ENCODE results near the gene NKRF.

DNA sequence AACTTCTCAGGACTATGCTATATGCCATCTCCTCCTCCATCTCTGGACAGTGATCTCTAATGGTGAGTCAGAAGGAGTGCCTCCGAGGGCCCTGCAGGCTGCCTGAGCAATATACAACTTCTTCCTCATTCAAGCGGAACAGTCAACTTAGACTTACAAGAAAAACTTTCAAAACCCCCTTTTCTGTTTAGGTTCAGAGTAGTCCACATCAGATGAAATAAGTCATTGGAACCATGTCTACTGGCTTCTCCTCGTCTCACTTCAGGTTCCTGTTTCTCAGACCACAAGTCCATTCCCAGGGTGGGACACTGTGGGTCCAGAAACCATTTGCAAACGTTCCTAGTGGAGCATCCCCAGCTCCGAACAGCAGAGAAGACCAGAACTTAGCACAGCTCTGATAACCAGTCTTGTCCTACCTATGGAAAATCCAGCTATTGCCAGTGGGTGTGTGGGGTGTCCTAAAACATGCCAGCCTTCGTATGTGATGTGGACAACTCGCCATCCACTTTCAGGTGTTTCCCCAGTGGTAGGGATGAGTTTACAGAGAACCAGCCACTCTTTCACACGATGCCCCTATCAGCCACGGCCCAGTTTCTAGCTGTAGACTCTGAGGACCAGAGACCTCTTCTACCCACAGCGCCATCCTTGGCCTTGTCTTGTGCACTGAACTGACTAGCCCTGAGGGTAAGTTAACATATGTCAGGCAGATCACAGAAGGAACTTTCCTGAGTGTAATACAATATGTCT is 32.7 kb upstream of the NKRF start:
- TF ChIP-seq, protein P1, sequence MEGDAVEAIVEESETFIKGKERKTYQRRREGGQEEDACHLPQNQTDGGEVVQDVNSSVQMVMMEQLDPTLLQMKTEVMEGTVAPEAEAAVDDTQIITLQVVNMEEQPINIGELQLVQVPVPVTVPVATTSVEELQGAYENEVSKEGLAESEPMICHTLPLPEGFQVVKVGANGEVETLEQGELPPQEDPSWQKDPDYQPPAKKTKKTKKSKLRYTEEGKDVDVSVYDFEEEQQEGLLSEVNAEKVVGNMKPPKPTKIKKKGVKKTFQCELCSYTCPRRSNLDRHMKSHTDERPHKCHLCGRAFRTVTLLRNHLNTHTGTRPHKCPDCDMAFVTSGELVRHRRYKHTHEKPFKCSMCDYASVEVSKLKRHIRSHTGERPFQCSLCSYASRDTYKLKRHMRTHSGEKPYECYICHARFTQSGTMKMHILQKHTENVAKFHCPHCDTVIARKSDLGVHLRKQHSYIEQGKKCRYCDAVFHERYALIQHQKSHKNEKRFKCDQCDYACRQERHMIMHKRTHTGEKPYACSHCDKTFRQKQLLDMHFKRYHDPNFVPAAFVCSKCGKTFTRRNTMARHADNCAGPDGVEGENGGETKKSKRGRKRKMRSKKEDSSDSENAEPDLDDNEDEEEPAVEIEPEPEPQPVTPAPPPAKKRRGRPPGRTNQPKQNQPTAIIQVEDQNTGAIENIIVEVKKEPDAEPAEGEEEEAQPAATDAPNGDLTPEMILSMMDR (IDR thresholded peaks at IDR 0.05) = no peak
- TF ChIP-seq POLR2A (IDR thresholded peaks at IDR 0.05) = no peak

All from Peyer's patch (tissue), 4 donors.